ENCODE data around the gene TMEM223.
A peak's percentile ranks its signal among the peaks of the same experiment; 100 is the strongest.
"Not testable (repeated sequence)": the region's sequence is repeated elsewhere in the genome, so short reads cannot be mapped to it uniquely, and the experiment has no call there.

The TMEM223 gene

GRCh38 chr11:62791501-62792201 lies at the start of gene TMEM223:
TSS of gene TMEM223 (minus strand) at chr11:62792006. CDS start at chr11:62791994, 12 bp downstream.
- DNase-seq = peak in 1 of 2 experiments; percentile 47

DNA sequence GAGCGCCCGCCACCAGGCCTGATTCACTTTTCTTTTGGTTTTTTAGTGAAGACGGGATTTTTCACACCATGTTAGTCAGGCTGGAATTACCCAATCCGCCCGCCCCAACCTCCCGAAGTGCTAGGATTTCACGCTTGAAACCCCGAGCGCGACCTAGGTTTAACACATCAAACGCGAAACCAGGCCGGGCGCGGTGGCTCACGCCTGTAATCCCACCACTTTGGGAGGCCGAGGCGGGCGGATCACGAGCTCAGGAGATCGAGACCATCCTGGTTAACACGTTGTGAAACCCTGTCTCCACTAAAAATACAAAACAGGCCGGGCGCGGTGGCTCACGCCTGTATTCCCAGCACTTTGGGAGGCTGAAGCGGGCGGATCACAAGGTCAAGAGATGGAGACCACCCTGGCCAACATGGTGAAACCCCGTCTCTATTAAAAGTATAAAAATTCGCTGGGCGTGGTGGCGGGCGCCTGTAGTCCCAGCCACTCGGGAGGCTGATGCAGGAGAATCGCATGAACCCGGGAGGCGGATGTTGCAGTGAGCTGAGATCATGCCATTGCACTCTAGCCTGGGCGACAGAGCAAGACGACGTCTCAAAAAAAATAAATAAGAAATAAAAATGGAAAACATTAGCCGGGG lies 49.0 kb upstream of the TMEM223 start:
- not testable (repeated sequence) for DNase-seq

DNA sequence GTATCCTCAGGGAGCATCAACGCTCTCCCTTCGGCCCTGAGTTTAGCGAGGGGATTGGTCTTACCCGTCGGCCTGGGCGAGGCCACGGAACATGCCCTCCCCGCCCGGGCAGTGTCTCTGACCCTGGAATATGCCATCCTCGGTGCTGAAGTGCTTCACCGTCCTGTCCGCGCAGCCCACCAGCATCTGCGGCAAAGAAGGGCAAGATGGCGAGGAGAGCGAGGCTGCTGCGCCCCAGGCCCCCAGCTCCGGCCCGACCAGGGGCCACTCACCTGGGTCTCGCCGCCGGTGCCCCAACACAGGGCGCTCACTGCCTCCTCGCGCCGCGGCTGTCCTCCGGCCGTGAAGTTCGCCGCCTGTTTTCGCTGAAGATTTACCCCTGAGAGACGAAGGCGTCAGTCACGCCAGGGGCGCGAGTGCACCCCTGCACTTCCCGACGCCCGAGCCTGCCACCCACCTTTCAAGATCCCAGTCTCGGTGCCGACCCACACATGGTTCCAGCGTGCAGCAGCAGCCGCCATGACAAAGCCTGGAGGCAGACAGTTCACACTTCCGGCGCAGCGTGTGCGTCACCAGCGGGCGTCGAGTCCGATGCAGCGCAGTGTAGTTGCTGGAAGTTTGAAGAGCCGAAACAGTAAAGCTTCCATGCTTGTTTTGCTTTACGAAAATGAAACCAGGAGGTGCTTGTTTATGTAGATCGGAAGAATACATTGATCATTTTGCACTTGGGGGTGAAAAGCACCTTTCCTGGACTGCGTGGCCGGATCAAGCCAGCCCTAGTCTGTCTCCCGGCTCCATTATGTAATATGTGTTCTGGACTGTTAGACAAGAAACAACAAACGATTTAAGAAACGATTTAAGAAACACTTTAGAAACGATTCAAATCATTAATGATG lies 47.5 kb upstream of the TMEM223 start, which contains the start of gene WDR74:
Gene WDR74, minus strand, starts transcription at position 541 of the 896 bp plus-strand sequence. Its CDS starts 20 bp downstream, at position 521.
- peak; percentile 32 to 75 for DNase-seq

DNA sequence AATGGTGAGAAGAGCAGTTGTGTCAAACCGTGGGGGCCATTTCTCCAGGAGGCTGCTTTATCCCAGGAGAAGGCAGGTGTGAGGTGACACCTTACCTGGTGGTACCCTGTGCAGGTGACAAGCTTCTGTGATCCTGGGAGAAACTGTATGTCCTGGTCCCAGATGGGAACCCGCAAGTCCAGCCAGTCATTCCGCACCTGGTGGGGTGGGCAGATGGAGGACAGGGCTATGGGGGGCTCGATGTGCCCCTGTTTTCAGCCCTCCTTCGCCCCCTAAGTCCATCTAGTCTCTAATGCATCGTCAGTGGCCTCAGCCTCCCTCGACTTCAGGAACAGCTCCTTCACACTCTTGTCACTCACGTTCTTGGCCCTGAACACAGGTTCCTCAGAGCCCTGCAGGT lies 43.5 kb upstream of the TMEM223 start:
- no peak for DNase-seq

DNA sequence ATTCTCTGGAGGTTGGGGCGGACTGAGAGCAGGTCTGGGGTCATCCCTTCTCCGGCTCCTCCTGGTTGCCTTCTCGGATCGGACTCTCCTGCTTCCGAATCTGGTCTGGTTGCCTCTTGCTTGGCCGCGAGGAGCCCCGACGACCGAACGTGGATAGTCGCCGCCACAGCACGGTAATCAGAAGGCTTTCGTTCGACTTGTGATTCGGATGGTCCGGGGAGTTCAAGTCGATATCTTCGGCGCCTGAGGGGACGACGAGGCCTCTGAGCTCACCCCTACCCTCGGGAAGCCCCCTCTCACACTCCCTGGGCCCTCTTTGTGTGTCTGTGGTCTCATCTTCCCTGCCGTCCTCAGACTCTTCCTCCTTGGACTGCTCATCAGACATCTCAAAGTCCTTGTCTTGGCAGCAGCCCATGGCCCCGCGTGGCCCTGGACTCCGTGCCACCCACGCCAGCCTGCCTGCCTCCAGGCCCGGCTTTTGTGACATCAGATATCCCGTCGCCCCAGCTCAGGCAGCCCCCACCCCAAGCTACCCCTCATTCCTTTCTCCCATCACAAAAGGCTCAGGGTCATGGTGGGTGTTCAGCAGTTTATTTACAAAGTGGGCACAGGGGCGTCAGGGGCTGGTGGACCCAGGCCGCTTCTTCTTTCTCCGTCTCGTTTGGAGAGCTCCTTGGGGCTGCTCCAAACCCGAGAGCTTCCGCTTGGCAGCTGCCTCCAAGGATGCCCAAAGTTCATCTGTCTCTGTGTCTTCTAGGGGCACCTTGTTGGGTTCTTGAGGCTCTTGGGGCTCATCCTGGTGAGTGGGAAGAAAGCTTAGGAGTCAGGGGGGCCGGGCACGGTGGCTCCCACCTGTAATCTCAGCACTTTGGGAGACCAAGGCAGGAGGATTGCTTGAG lies 40.8 kb upstream of the TMEM223 start, which contains the start of gene TEX54:
Gene TEX54, minus strand, starts transcription at position 506 of the 899 bp plus-strand sequence.
- DNase-seq = no peak

GRCh38 chr11:62831520-62832335 lies 39.9 kb upstream of the TMEM223 start, which contains the start of gene STX5:
TSS of gene STX5 (minus strand) at chr11:62832051. CDS start at chr11:62831243, 808 bp downstream.
- DNase-seq = peak; percentile 91 to 95

GRCh38 chr11:62830904-62831519 lies 39.2 kb upstream of the TMEM223 start:
- no peak for DNase-seq

- DNase-seq = not testable (repeated sequence)
Observed at GRCh38 chr11:62828130-62828529, 36.3 kb upstream of the TMEM223 start.

- DNase-seq = no peak
Observed at GRCh38 chr11:62823677-62824076, 31.9 kb upstream of the TMEM223 start.

DNA sequence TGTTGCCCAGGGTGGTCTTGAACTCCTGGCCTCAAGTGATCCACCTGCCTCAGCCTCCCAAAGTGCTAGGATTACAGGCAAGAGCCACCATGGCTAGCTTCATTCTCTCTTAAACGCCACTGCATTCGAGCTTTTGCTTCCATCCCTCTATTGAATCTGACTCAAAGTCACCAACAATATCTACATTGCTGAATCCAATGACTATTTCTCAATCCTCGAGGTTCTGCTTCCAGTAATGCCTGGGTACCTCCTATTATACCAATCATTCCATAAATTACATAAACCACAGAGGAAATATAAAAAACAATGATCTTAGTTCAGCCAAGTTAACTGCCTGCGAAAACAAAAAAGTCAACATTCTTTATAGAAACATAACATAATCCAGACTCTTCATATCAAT lies 25.3 kb upstream of the TMEM223 start:
- DNase-seq = no peak

- no peak for DNase-seq
Observed at GRCh38 chr11:62816557-62816956, 24.8 kb upstream of the TMEM223 start.

GRCh38 chr11:62811659-62812058 lies 19.9 kb upstream of the TMEM223 start:
- no peak for DNase-seq

GRCh38 chr11:62810748-62811147 lies 18.9 kb upstream of the TMEM223 start:
- DNase-seq = no peak

- no peak for DNase-seq
Observed at GRCh38 chr11:62806611-62807121, 14.9 kb upstream of the TMEM223 start.

DNA sequence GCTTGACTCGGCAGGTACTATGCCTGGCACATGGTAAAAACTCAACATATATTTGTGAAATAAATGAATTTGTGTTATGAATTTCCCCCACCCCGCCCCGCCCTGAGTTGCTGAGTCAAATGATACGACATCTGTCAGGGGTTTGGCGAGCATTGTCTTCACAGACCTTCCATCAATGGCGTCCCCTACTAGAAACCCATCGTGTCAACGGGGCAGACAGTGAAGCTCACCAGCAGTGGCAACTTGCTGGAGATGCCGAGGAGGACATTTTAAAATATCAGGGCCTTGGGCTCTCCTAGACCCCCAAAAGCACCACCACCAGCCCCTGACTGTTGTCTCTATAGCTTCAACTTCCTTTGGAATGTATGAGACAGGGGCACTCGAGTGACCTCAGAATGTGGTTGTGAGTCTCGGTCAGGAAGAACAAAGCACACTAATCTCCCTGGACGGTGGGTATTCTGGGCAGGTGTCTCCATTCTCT lies 14.2 kb upstream of the TMEM223 start:
- no peak for DNase-seq

DNA sequence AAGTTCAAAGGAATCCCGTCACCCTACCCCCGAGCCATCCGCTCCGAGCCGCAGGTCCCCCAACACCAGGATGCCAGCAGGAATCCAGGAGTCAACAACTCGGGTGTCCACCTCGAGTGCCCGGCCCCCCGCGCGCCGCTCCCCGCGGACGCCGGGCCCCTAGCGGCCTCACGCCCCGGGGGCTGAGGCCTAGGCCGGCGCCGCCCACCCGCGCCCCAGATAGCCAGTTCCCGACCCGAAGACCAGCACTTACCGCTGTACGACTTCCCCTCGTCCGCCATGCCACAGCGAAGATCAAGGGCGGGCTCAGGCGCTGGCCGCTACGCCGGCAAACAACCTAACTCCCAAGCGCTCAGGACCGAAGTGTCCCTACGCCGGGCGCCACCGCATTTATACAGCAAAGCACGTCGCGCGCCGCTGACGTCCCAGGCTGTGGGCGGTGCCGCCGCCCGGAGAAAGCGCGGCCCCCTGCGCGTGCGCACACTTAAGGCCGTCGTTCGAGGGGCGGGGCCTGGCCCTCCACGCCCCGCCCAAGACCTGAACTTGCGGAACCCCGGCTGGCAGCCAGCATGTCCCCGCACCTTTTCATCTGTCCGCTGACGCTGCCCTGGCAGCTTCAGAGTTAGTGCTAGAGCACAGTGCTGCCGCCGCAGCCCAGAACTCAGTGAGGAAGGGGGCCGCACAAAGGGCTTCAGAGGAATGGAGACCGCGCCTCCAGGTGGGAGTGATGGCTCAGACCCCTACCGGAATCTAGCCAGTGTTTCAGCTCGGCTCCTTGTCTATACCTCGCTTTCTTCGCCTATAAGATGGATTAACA lies 13.5 kb upstream of the TMEM223 start, which contains the start of gene NXF1:
Gene NXF1, minus strand, starts transcription at position 365 of the 817 bp plus-strand sequence. Its CDS starts 84 bp downstream, at position 281.
- peak in 1 of 2 experiments; percentile 75 for DNase-seq

DNA sequence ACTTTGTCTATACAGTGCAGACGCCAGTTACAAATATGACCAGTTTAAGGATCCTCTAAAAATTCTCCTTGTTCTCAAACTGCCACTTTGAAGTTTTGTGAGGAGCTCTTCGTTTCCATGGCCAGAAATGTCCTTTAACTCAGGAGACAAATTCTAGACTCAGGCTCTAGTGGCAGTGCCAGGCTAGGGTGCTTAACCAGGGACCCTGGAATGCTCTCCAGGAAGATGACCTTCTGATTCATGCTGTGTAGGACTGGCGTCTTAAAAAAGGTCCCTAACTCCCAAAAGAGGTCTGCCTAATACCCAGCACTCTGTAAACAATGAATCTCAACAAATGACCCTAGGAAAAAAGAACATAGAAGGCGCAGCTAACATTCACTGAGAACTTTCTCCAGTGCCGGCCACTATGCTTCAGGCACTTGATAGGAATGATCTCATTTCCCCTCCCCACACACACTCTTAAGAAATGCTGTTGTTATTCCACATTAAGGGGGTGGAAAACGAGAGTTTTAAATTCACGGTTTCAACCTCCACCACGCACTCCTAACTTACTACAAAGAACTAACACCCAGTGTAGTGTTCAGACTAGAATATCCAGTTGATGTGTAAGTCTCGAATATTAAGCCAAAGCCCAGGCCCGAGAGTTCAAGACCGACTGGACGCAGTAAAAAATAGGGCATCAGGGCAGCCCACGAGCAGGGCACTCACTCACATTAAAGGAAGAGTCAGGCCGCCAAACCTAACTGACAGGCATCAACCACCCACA lies 12.7 kb upstream of the TMEM223 start:
- DNase-seq = no peak

GRCh38 chr11:62801071-62801470 lies 9.3 kb upstream of the TMEM223 start:
- DNase-seq = no peak

Measured in cerebellar nuclear complex (tissue), 1 donor.